ENCODE data around the gene GALNT12. TPM values are rescaled to one million over a fixed set of nuclear protein-coding genes. Genes with fewer than 3 reads are reported as not detected.

GALNT12 gene
- total and polyA plus RNA-seq, 2 experiments from 2014 or later: 13.9 to 16.4 TPM

GRCh38 chr9:98883276-98883675, 75.8 kb downstream of the GALNT12 start:
- Histone ChIP-seq H3K27me3 (no peaks in the 10 kb centered on the region), H3K4me1 (ENCODE audit: insufficient read depth) (peaks cover 17% of the 10 kb centered on the region), H3K27ac (no peak overlapping the region), H2AFZ (no peak overlapping the region), H3K4me2 (no peak overlapping the region), H3K36me3 (replicated peaks; ENCODE audit: insufficient read depth, low read depth) (no peaks in the 10 kb centered on the region), H3K4me3 (no peak overlapping the region), H3K9me3 (ENCODE audit: low read depth) (no peaks in the 10 kb centered on the region), H3K9me2 (replicated peaks; ENCODE audit: insufficient read depth) (no peaks in the 10 kb centered on the region), H4K20me1 (ENCODE audit: insufficient read depth, poor library complexity, severe bottlenecking) (no peaks in the 10 kb centered on the region), H3K79me2 (no peaks in the 10 kb centered on the region)
- 92% methylated on average over 1 of the region's 1 CpG for WGBS (ENCODE audit: low lambda C conversion rate, missing lambda C conversion rate)
- TF ChIP-seq CTCF (IDR thresholded peaks at IDR 0.05; ENCODE audit: poor library complexity) (no peak), EZH2phosphoT487 (IDR thresholded peaks at IDR 0.05; ENCODE audit: low read depth, severe bottlenecking, unreplicated experiment) (no peak), EZH2 (IDR thresholded peaks at IDR 0.05; ENCODE audit: borderline replicate concordance) (no peak)
- DNase-seq (ENCODE audit: low spot score): no peak

GRCh38 chr9:98884849-98885248, 77.4 kb downstream of the GALNT12 start:
- Histone ChIP-seq H3K27me3 (no peaks in the 10 kb centered on the region), H3K36me3 (replicated peaks; ENCODE audit: insufficient read depth, low read depth) (no peaks in the 10 kb centered on the region), H3K4me3 (no peak overlapping the region), H4K20me1 (ENCODE audit: insufficient read depth, poor library complexity, severe bottlenecking) (no peaks in the 10 kb centered on the region), H3K4me1 (ENCODE audit: insufficient read depth) (peaks cover 9% of the 10 kb centered on the region), H2AFZ (no peak overlapping the region), H3K27ac (no peak overlapping the region), H3K79me2 (no peaks in the 10 kb centered on the region), H3K9me2 (replicated peaks; ENCODE audit: insufficient read depth) (no peaks in the 10 kb centered on the region), H3K4me2 (no peak overlapping the region), H3K9me3 (ENCODE audit: low read depth) (no peaks in the 10 kb centered on the region)
- DNase-seq (ENCODE audit: low spot score): no peak
- WGBS (ENCODE audit: low lambda C conversion rate, missing lambda C conversion rate): 95% methylated on average over 3 of the region's 4 CpGs
- no peak for TF ChIP-seq EZH2phosphoT487 (IDR thresholded peaks at IDR 0.05; ENCODE audit: low read depth, severe bottlenecking, unreplicated experiment)
- no peak for TF ChIP-seq CTCF (IDR thresholded peaks at IDR 0.05; ENCODE audit: poor library complexity)
- TF ChIP-seq EZH2 (IDR thresholded peaks at IDR 0.05; ENCODE audit: borderline replicate concordance): no peak

- no peak overlapping the region for H3K4me2 ChIP-seq
- H3K36me3 ChIP-seq (replicated peaks; ENCODE audit: insufficient read depth, low read depth): no peaks in the 10 kb centered on the region
- WGBS (ENCODE audit: low lambda C conversion rate, missing lambda C conversion rate): 91% methylated on average over 5 of the region's 5 CpGs
- H3K27ac ChIP-seq: no peak overlapping the region
- no peak for TF ChIP-seq EZH2 (IDR thresholded peaks at IDR 0.05; ENCODE audit: borderline replicate concordance)
- no peak for TF ChIP-seq CTCF (IDR thresholded peaks at IDR 0.05; ENCODE audit: poor library complexity)
- TF ChIP-seq EZH2phosphoT487 (IDR thresholded peaks at IDR 0.05; ENCODE audit: low read depth, severe bottlenecking, unreplicated experiment): no peak
- no peak for DNase-seq (ENCODE audit: low spot score)
- H3K9me3 ChIP-seq (ENCODE audit: low read depth): no peaks in the 10 kb centered on the region
- H4K20me1 ChIP-seq (ENCODE audit: insufficient read depth, poor library complexity, severe bottlenecking): no peaks in the 10 kb centered on the region
- peaks cover 5% of the 10 kb centered on the region for H3K4me1 ChIP-seq (ENCODE audit: insufficient read depth)
- H3K4me3 ChIP-seq: no peak overlapping the region
- H3K79me2 ChIP-seq: no peaks in the 10 kb centered on the region
- H3K9me2 ChIP-seq (replicated peaks; ENCODE audit: insufficient read depth): no peaks in the 10 kb centered on the region
- H2AFZ ChIP-seq: no peak overlapping the region
- H3K27me3 ChIP-seq: no peaks in the 10 kb centered on the region
These were observed 78.3 kb downstream of the GALNT12 start for GRCh38 chr9:98885575-98886295.

Data from hepatocyte (in vitro differentiated cells).